ENCODE results near the gene FBXL20.

Gene FBXL20

GRCh38 chr17:39235555-39236449 lies 165.6 kb downstream of the FBXL20 start:
- no peak for TF ChIP-seq REST (IDR thresholded peaks at IDR 0.05; ENCODE audit: insufficient read depth in 1 of 2, low read depth in 2 of 2, low read length in 2 of 2)
- peak; percentile 50 for TF ChIP-seq FOXP2 (optimal IDR thresholded peaks at IDR 0.05; ENCODE audit: borderline replicate concordance, extremely low read depth, extremely low read length, insufficient read depth)
- TF ChIP-seq SIN3A (IDR thresholded peaks at IDR 0.05; ENCODE audit: borderline replicate concordance, insufficient read depth, low read length): no peak

- TF ChIP-seq POLR2AphosphoS5 (IDR thresholded peaks at IDR 0.05; ENCODE audit: low read depth, low read length): no peak
- no peak for TF ChIP-seq SIN3A (IDR thresholded peaks at IDR 0.05; ENCODE audit: borderline replicate concordance, insufficient read depth, low read length)
- no peak for TF ChIP-seq TAF1 (IDR thresholded peaks at IDR 0.05; ENCODE audit: borderline replicate concordance, insufficient read depth, low read length)
- TF ChIP-seq FOXP2 (optimal IDR thresholded peaks at IDR 0.05; ENCODE audit: borderline replicate concordance, extremely low read depth, extremely low read length, insufficient read depth): no peak
- no peak for TF ChIP-seq REST (IDR thresholded peaks at IDR 0.05; ENCODE audit: insufficient read depth in 1 of 2, low read depth in 2 of 2, low read length in 2 of 2)
These were observed 169.6 kb downstream of the FBXL20 start for GRCh38 chr17:39231591-39232551.

- TF ChIP-seq POLR2AphosphoS5 (IDR thresholded peaks at IDR 0.05; ENCODE audit: low read depth, low read length): no peak
- TF ChIP-seq REST (IDR thresholded peaks at IDR 0.05; ENCODE audit: insufficient read depth in 1 of 2, low read depth in 2 of 2, low read length in 2 of 2): no peak
These were observed 170.3 kb downstream of the FBXL20 start for GRCh38 chr17:39231091-39231561.

GRCh38 chr17:39230361-39230760 lies 171.1 kb downstream of the FBXL20 start:
- TF ChIP-seq REST (IDR thresholded peaks at IDR 0.05; ENCODE audit: insufficient read depth in 1 of 2, low read depth in 2 of 2, low read length in 2 of 2) (no peak), POLR2AphosphoS5 (IDR thresholded peaks at IDR 0.05; ENCODE audit: low read depth, low read length) (no peak), SIN3A (IDR thresholded peaks at IDR 0.05; ENCODE audit: borderline replicate concordance, insufficient read depth, low read length) (no peak), FOXP2 (optimal IDR thresholded peaks at IDR 0.05; ENCODE audit: borderline replicate concordance, extremely low read depth, extremely low read length, insufficient read depth) (no peak), TAF1 (IDR thresholded peaks at IDR 0.05; ENCODE audit: borderline replicate concordance, insufficient read depth, low read length) (no peak)

Data from PFSK-1 (cell line).